ENCODE measurements around the gene TMC1.

- TF ChIP-seq ZNF274 (IDR thresholded peaks at IDR 0.05; ENCODE audit: low read length) (no peak), ZNF274 (tag by site-specific recombination; IDR thresholded peaks at IDR 0.05; ENCODE audit: borderline replicate concordance) (no peak), ZNF621 (tag by site-specific recombination; IDR thresholded peaks at IDR 0.05) (no peak), ZNF544 (tag by site-specific recombination; IDR thresholded peaks at IDR 0.05) (no peak), ATF2 (tag by site-specific recombination; IDR thresholded peaks at IDR 0.05; ENCODE audit: low read depth) (no peak), CTCF (tag by site-specific recombination; IDR thresholded peaks at IDR 0.05) (no peak)
Observed at GRCh38 chr9:72497447-72498046, 23.9 kb upstream of the TMC1 start.
